T-cell (primary cell): ENCODE results near the gene ROBO1. TPM values are rescaled to one million over a fixed set of nuclear protein-coding genes. Genes with fewer than 3 reads are reported as not detected.

Experiments used
- ATAC-seq, 4 experiments: fragments of 200-7000 bp in 3 of 4; fragments of 150-1000 bp in 1 of 4; cut with Tn5 transposase; replicated peaks in 1 of 4; 1 replicate in 3 of 4; 2 replicates in 1 of 4; pipeline ENCODE4 v1.10.0; 2021; ENCODE audit warnings: moderate library complexity in 3 of 4, mild to moderate bottlenecking in 2 of 4, moderate number of reproducible peaks in 1 of 4
- CTCF ChIA-PET, 2 donors: fragments of 300-600 bp; sonication (Branson Sonifier 250); formaldehyde crosslinking; loops; one replicate each; lab custom pipeline; 2022; ENCODE audit warnings: antibody characterized with exemption in 2 of 2; lab: Charles Lee
- POLR2A ChIA-PET, 2 donors: fragments of 300-600 bp; sonication (Branson Sonifier 250); formaldehyde crosslinking; loops; one replicate each; lab custom pipeline; 2022; ENCODE audit warnings: antibody characterized with exemption in 2 of 2; lab: Charles Lee
- DNase-seq, 35 experiments: peaks; one replicate each; pipeline versions ENCODE4 v3.0.0 to v3.0.0-alpha.2; 2013 to 2023
- H3K27ac ChIP-seq: one replicate; pipeline ENCODE4 v1.5.1; 2013; ENCODE audit warnings: low read length
- H3K27me3 ChIP-seq, 2 experiments: replicated peaks in 1 of 2; 1 replicate in 1 of 2; 2 replicates in 1 of 2; pipeline versions ENCODE4 v1.6.1 to v1.7.0; 2013; ENCODE audit warnings: low read length in 1 of 2, mixed read lengths in 1 of 2; ENCODE audit not compliant: control insufficient read depth in 2 of 2, insufficient read depth in 2 of 2; ENCODE audit errors: extremely low read depth in 1 of 2
- H3K36me3 ChIP-seq, 2 donors: 1 replicate in 1 of 2; 2 replicates in 1 of 2; pipeline versions ENCODE4 v1.6.1 to v1.7.0; 2013; ENCODE audit warnings: low read length in 1 of 2; ENCODE audit not compliant: control insufficient read depth in 2 of 2, insufficient read depth in 1 of 2; ENCODE audit errors: extremely low read depth in 1 of 2
- H3K4me1 ChIP-seq, 2 experiments: 1 replicate in 1 of 2; 2 replicates in 1 of 2; pipeline versions ENCODE4 v1.6.1 to v1.7.0; 2013; ENCODE audit warnings: low read length in 2 of 2, mixed read lengths in 1 of 2; ENCODE audit not compliant: insufficient read depth in 2 of 2, control insufficient read depth in 1 of 2; ENCODE audit errors: extremely low read depth in 1 of 2
- H3K4me3 ChIP-seq, 2 donors: 1 replicate in 1 of 2; 2 replicates in 1 of 2; pipeline versions ENCODE4 v1.5.1 to v1.7.0; 2013; ENCODE audit warnings: mild to moderate bottlenecking in 2 of 2, low read length in 1 of 2, moderate library complexity in 1 of 2; ENCODE audit not compliant: control insufficient read depth in 1 of 2; ENCODE audit errors: extremely low read depth in 1 of 2
- H3K9me3 ChIP-seq: 2 replicates; pipeline ENCODE4 v1.7.0; 2013
- H3K27ac Mint-ChIP-seq, 2 donors: one replicate each; pipeline ENCODE4 v1.8.0; 2020 to 2021; ENCODE audit warnings: mild to moderate bottlenecking in 2 of 2, mixed read lengths in 2 of 2
- H3K27me3 Mint-ChIP-seq, 2 donors: one replicate each; pipeline ENCODE4 v1.8.0; 2021 to 2022; ENCODE audit warnings: mixed read lengths in 2 of 2
- H3K36me3 Mint-ChIP-seq: one replicate; pipeline ENCODE4 v1.8.0; 2021; ENCODE audit warnings: mixed read lengths
- H3K4me1 Mint-ChIP-seq, 3 donors: one replicate each; pipeline ENCODE4 v1.8.0; 2020 to 2022; ENCODE audit warnings: mixed read lengths in 3 of 3, mild to moderate bottlenecking in 1 of 3
- H3K4me3 Mint-ChIP-seq, 3 donors: one replicate each; pipeline ENCODE4 v1.8.0; 2020 to 2022; ENCODE audit warnings: mild to moderate bottlenecking in 3 of 3, mixed read lengths in 3 of 3, moderate library complexity in 3 of 3
- H3K9me3 Mint-ChIP-seq, 3 donors: one replicate each; pipeline ENCODE4 v1.8.0; 2020 to 2022; ENCODE audit warnings: mixed read lengths in 3 of 3
- WGBS: methylation state at CpG from one replicate; pipeline ENCODE4 v1.1.5; 2013; ENCODE audit warnings: missing lambda C conversion rate; ENCODE audit not compliant: insufficient coverage; 5-methylcytosine and 5-hydroxymethylcytosine counted together
- total RNA-seq, 35 experiments: library from RNA in 6 of 35; stranded (reverse) in 6 of 35; fragments of 120-200 nt in 1 of 35; gene quantifications; one replicate each; pipeline versions ENCODE4 v1.2.1 to v1.2.4 and lab custom pipeline; 2013 to 2026

The ROBO1 gene
- total RNA-seq, 5 donors from 2014 or later (not counting 1 experiment from before 2014, with no cell fraction given) = 0.20 to 2.4 (median 1.7) TPM

- H3K36me3 Mint-ChIP-seq = no peaks in the 10 kb centered on the region
- no peak overlapping the region for H3K4me3 Mint-ChIP-seq
- H3K27ac Mint-ChIP-seq = no peak overlapping the region
- no peak overlapping the region for H3K4me3 ChIP-seq
- ChIA-PET POLR2A (no interaction called here), CTCF (no interaction called here)
- no peaks in the 10 kb centered on the region for H3K9me3 ChIP-seq
- H3K4me1 ChIP-seq = no peaks in the 10 kb centered on the region
- ATAC-seq (no peak), DNase-seq (no peak)
- no peaks in the 10 kb centered on the region for H3K4me1 Mint-ChIP-seq
- H3K27ac ChIP-seq = no peak overlapping the region
- WGBS = no CpG with 5 or more reads among the region's 1 CpG
- H3K27me3 Mint-ChIP-seq = no peaks in the 10 kb centered on the region
- H3K27me3 ChIP-seq = no peaks in the 10 kb centered on the region
- peaks cover 6 to 19% (median 8%) of the 10 kb centered on the region in 3 donors for H3K9me3 Mint-ChIP-seq
- no peaks in the 10 kb centered on the region for H3K36me3 ChIP-seq
These were observed 289.2 kb downstream of the ROBO1 start for GRCh38 chr3:79478620-79479019.

- H3K27me3 Mint-ChIP-seq = no peaks in the 10 kb centered on the region
- Histone ChIP-seq H3K9me3 (no peaks in the 10 kb centered on the region), H3K4me1 (no peaks in the 10 kb centered on the region), H3K4me3 (no peak overlapping the region), H3K27me3 (no peaks in the 10 kb centered on the region), H3K36me3 (no peaks in the 10 kb centered on the region), H3K27ac (no peak overlapping the region)
- H3K36me3 Mint-ChIP-seq = no peaks in the 10 kb centered on the region
- H3K4me3 Mint-ChIP-seq = no peak overlapping the region
- CTCF ChIA-PET = interaction anchor here in 1 of 2 donors (0.7 kb wide), 1 partner anchor 88 kb away, joined by 3 read pairs; no protein-coding TSS in a partner anchor
- peaks cover 6 to 16% (median 8%) of the 10 kb centered on the region in 3 donors for H3K9me3 Mint-ChIP-seq
- no peaks in the 10 kb centered on the region for H3K4me1 Mint-ChIP-seq
- POLR2A ChIA-PET = no interaction called here
- H3K27ac Mint-ChIP-seq = no peak overlapping the region
- no peak for DNase-seq
- no peak for ATAC-seq
- no CpG with 5 or more reads among the region's 1 CpG for WGBS
These were observed 290.6 kb downstream of the ROBO1 start for GRCh38 chr3:79477242-79477641.

GRCh38 chr3:79473993-79474392 is 293.8 kb downstream of the ROBO1 start:
- H3K27ac Mint-ChIP-seq = no peak overlapping the region
- no peaks in the 10 kb centered on the region for H3K27me3 Mint-ChIP-seq
- Histone ChIP-seq H3K27me3 (no peaks in the 10 kb centered on the region), H3K4me3 (no peak overlapping the region), H3K27ac (no peak overlapping the region), H3K9me3 (no peaks in the 10 kb centered on the region), H3K4me1 (no peaks in the 10 kb centered on the region), H3K36me3 (no peaks in the 10 kb centered on the region)
- peaks cover 4 to 21% (median 7%) of the 10 kb centered on the region in 3 donors for H3K9me3 Mint-ChIP-seq
- no peak for ATAC-seq
- CTCF ChIA-PET = no interaction called here
- H3K4me3 Mint-ChIP-seq = no peak overlapping the region
- H3K36me3 Mint-ChIP-seq = no peaks in the 10 kb centered on the region
- no peaks in the 10 kb centered on the region for H3K4me1 Mint-ChIP-seq
- no CpG with 5 or more reads among the region's 2 CpGs for whole genome bisulfite sequencing
- DNase-seq = no peak
- POLR2A ChIA-PET = no interaction called here

- Mint-ChIP-seq H3K27ac (no peak overlapping the region), H3K4me1 (no peaks in the 10 kb centered on the region), H3K4me3 (no peak overlapping the region), H3K9me3 (peaks cover 4 to 24% (median 6%) of the 10 kb centered on the region in 3 donors), H3K27me3 (no peaks in the 10 kb centered on the region), H3K36me3 (no peaks in the 10 kb centered on the region)
- H3K36me3 ChIP-seq = no peaks in the 10 kb centered on the region
- ATAC-seq (no peak), DNase-seq (no peak)
- ChIA-PET POLR2A (no interaction called here), CTCF (no interaction called here)
- no peaks in the 10 kb centered on the region for H3K4me1 ChIP-seq
- no peak overlapping the region for H3K4me3 ChIP-seq
- no peaks in the 10 kb centered on the region for H3K27me3 ChIP-seq
- WGBS = 80% methylated on average over 1 of the region's 3 CpGs
- no peaks in the 10 kb centered on the region for H3K9me3 ChIP-seq
- H3K27ac ChIP-seq = no peak overlapping the region
These were observed 300.1 kb downstream of the ROBO1 start for GRCh38 chr3:79467721-79468120.

GRCh38 chr3:79461129-79461792 is 306.5 kb downstream of the ROBO1 start:
- POLR2A ChIA-PET = no interaction called here
- WGBS = 100% methylated on average over 1 of the region's 1 CpG
- H3K9me3 Mint-ChIP-seq = peaks cover 5 to 26% (median 14%) of the 10 kb centered on the region in 3 donors
- CTCF ChIA-PET = no interaction called here
- Histone ChIP-seq H3K27ac (no peak overlapping the region), H3K9me3 (no peaks in the 10 kb centered on the region), H3K4me1 (no peaks in the 10 kb centered on the region), H3K36me3 (no peaks in the 10 kb centered on the region), H3K4me3 (no peak overlapping the region), H3K27me3 (no peaks in the 10 kb centered on the region)
- no peak for ATAC-seq
- no peaks in the 10 kb centered on the region for H3K36me3 Mint-ChIP-seq
- no peaks in the 10 kb centered on the region for H3K27me3 Mint-ChIP-seq
- H3K4me3 Mint-ChIP-seq = no peak overlapping the region
- H3K4me1 Mint-ChIP-seq = no peaks in the 10 kb centered on the region
- no peak for DNase-seq
- no peak overlapping the region for H3K27ac Mint-ChIP-seq

- Mint-ChIP-seq H3K9me3 (peaks cover 3 to 17% (median 11%) of the 10 kb centered on the region in 3 donors), H3K27me3 (no peaks in the 10 kb centered on the region), H3K27ac (no peak overlapping the region), H3K36me3 (no peaks in the 10 kb centered on the region), H3K4me3 (no peak overlapping the region), H3K4me1 (no peaks in the 10 kb centered on the region)
- H3K9me3 ChIP-seq = no peaks in the 10 kb centered on the region
- POLR2A ChIA-PET = no interaction called here
- ATAC-seq (no peak), DNase-seq (no peak)
- H3K36me3 ChIP-seq = no peaks in the 10 kb centered on the region
- H3K27me3 ChIP-seq = no peaks in the 10 kb centered on the region
- H3K27ac ChIP-seq = no peak overlapping the region
- H3K4me1 ChIP-seq = no peaks in the 10 kb centered on the region
- WGBS = 63% methylated on average over 2 of the region's 2 CpGs
- CTCF ChIA-PET = no interaction called here
- no peak overlapping the region for H3K4me3 ChIP-seq
These were observed 314.2 kb downstream of the ROBO1 start for GRCh38 chr3:79453600-79453999.
